Naive B cell (primary cell): ENCODE data around the gene UFM1. TPM values are rescaled to one million over a fixed set of nuclear protein-coding genes. Genes with fewer than 3 reads are reported as not detected.

Source experiments
- ATAC-seq, 2 donors: fragments of 150-1000 bp; cut with Tn5 transposase; 2 replicates each; pipeline ENCODE4 v1.10.0; 2021; ENCODE audit warnings: low read depth in 2 of 2, mild to moderate bottlenecking in 2 of 2, moderate library complexity in 2 of 2
- DNase-seq: peaks from one replicate; pipeline ENCODE4 v3.0.0; 2022
- H3K27ac Mint-ChIP-seq, 6 donors: one replicate each; pipeline ENCODE4 v1.8.0; 2020 to 2022; ENCODE audit warnings: mild to moderate bottlenecking in 6 of 6, mixed read lengths in 6 of 6, moderate library complexity in 5 of 6, inconsistent platforms in 2 of 6
- H3K27me3 Mint-ChIP-seq, 3 donors: one replicate each; pipeline ENCODE4 v1.8.0; 2021 to 2022; ENCODE audit warnings: mixed read lengths in 3 of 3, mild to moderate bottlenecking in 1 of 3
- H3K36me3 Mint-ChIP-seq, 2 donors: one replicate each; pipeline ENCODE4 v1.8.0; 2020 to 2022; ENCODE audit warnings: mixed read lengths in 2 of 2, inconsistent platforms in 1 of 2, mild to moderate bottlenecking in 1 of 2
- H3K4me1 Mint-ChIP-seq, 3 donors: one replicate each; pipeline ENCODE4 v1.8.0; 2020 to 2022; ENCODE audit warnings: mixed read lengths in 3 of 3, inconsistent platforms in 1 of 3, mild to moderate bottlenecking in 1 of 3, moderate library complexity in 1 of 3
- H3K4me3 Mint-ChIP-seq, 8 donors: one replicate each; pipeline ENCODE4 v1.8.0; 2020 to 2022; ENCODE audit warnings: mild to moderate bottlenecking in 8 of 8, mixed read lengths in 8 of 8, moderate library complexity in 8 of 8, inconsistent platforms in 2 of 8
- H3K9me3 Mint-ChIP-seq, 7 donors: one replicate each; pipeline ENCODE4 v1.8.0; 2020 to 2022; ENCODE audit warnings: mixed read lengths in 7 of 7, mild to moderate bottlenecking in 5 of 7, inconsistent platforms in 2 of 7, moderate library complexity in 1 of 7
- polyA plus RNA-seq, 6 donors: library from polyadenylated mRNA; unstranded; fragments of 300-500 nt; fragmentation: Illumina TruSeq; gene quantifications; one replicate each; pipeline ENCODE4 v1.2.3, GENCODE V29; 2021; ENCODE audit warnings: low read depth in 6 of 6

Gene UFM1
- polyA plus RNA-seq, 6 donors from 2014 or later: 65.2 to 85.5 (median 72.8) TPM

GRCh38 chr13:38376546-38376945, 26.9 kb downstream of the UFM1 start:
- no peak for ATAC-seq
- Mint-ChIP-seq H3K36me3 (peaks cover 0 to 13% of the 10 kb centered on the region in 2 donors), H3K27me3 (peaks cover 23 to 47% (median 33%) of the 10 kb centered on the region in 3 donors), H3K9me3 (peaks cover 0 to 16% (median 2%) of the 10 kb centered on the region in 7 donors), H3K4me1 (no peaks in the 10 kb centered on the region), H3K27ac (no peak overlapping the region), H3K4me3 (no peak overlapping the region)
- no peak for DNase-seq

GRCh38 chr13:38381890-38382289, 32.2 kb downstream of the UFM1 start:
- Mint-ChIP-seq H3K9me3 (peaks cover 0 to 4% (median 0%) of the 10 kb centered on the region in 7 donors), H3K4me1 (no peaks in the 10 kb centered on the region), H3K27ac (no peak overlapping the region), H3K4me3 (no peak overlapping the region), H3K36me3 (no peaks in the 10 kb centered on the region), H3K27me3 (peaks cover 8 to 12% (median 9%) of the 10 kb centered on the region in 3 donors)
- no peak for DNase-seq
- ATAC-seq: no peak

- Mint-ChIP-seq H3K27ac (no peak overlapping the region), H3K27me3 (peaks cover 8 to 11% (median 9%) of the 10 kb centered on the region in 3 donors), H3K4me1 (no peaks in the 10 kb centered on the region), H3K4me3 (no peak overlapping the region), H3K9me3 (peaks cover 0 to 4% (median 0%) of the 10 kb centered on the region in 7 donors), H3K36me3 (no peaks in the 10 kb centered on the region)
- ATAC-seq (no peak), DNase-seq (no peak)
Observed at GRCh38 chr13:38382946-38383345, 33.3 kb downstream of the UFM1 start.

DNA sequence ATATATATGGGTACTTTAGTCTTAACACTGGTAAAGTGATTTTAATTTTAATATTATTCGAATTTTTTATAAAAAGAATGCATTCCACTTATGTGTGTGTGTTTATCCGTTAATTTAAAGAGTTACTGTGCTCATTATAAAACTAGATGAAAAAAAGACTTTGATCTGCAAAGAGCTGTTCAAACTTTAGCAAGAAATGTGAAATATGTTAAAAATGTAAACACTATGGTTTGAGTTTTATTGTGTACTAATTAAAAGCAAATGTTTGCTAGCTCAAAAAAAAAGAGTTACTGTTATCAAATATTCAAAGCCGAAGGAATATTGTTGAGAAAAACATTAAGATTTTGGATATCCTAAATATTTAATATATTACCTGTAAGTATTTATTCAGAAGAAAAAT, 34.5 kb downstream of the UFM1 start:
- peaks cover 8 to 11% (median 9%) of the 10 kb centered on the region in 3 donors for H3K27me3 Mint-ChIP-seq
- peaks cover 0 to 4% (median 0%) of the 10 kb centered on the region in 7 donors for H3K9me3 Mint-ChIP-seq
- ATAC-seq: no peak
- no peak overlapping the region for H3K4me3 Mint-ChIP-seq
- H3K27ac Mint-ChIP-seq: no peak overlapping the region
- no peaks in the 10 kb centered on the region for H3K36me3 Mint-ChIP-seq
- H3K4me1 Mint-ChIP-seq: no peaks in the 10 kb centered on the region
- DNase-seq: no peak

DNA sequence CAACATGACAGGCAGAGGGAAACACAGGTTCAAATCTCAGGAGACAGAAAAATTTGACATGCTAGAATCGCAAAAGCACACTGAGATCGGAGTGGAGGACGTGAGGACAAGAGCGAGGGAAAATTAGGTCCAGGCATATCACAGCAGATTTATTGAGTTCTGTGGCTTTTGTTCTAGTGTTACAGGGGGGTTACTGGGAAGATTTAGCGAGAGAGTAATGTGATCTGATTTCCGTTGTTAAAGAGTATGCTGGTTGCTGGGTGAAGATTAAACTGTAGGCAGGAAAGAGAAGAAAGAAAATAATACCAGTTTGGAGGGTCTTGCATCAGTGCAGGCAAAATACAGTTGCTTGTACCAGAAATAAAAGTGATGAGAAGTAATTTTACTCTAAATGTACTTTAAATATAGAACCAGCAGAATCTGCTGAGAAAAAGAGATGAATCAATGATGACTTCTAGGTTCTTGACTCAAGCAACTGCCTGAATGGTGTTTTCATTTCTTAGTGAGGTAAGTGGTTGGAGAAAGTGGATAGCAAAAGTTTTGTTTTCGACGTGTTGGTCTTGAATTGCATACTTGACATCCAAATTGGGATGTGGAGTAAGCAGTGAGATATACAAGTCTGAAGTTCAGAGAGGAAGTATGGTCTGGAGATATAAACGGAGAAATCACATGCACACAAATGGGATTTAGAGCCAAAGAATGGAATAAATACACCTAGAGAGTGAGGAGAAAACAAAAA, 35.7 kb downstream of the UFM1 start:
- no peak for ATAC-seq
- Mint-ChIP-seq H3K9me3 (peaks cover 0 to 4% (median 1%) of the 10 kb centered on the region in 7 donors), H3K36me3 (no peaks in the 10 kb centered on the region), H3K27ac (no peak overlapping the region), H3K4me3 (no peak overlapping the region), H3K4me1 (no peaks in the 10 kb centered on the region), H3K27me3 (peaks cover 4 to 8% (median 6%) of the 10 kb centered on the region in 3 donors)
- no peak for DNase-seq

DNA sequence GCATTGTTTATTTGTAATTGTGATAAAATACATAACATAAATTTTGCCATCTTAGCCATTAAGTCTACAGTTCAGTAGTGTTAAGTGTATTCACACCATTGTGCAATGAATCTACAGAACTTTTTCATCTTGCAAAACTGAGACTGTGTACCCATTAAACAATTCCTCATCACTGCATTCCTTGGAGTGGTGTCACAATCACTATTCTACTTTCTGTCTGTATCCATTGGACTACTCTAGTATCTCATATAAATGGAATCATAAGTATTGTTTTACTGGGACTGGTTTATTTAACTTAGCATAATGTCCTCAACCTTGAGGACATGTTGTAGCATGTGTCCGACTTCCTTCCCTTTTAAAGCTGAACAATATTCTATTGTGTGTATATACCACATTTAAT, 36.8 kb downstream of the UFM1 start:
- Mint-ChIP-seq H3K27me3 (peaks cover 0 to under 1% (median 0%) of the 10 kb centered on the region in 3 donors), H3K27ac (no peak overlapping the region), H3K4me1 (no peaks in the 10 kb centered on the region), H3K9me3 (peaks cover 0 to 15% (median 8%) of the 10 kb centered on the region in 7 donors), H3K36me3 (peaks cover 0 to 8% of the 10 kb centered on the region in 2 donors), H3K4me3 (no peak overlapping the region)
- ATAC-seq (no peak), DNase-seq (no peak)

DNA sequence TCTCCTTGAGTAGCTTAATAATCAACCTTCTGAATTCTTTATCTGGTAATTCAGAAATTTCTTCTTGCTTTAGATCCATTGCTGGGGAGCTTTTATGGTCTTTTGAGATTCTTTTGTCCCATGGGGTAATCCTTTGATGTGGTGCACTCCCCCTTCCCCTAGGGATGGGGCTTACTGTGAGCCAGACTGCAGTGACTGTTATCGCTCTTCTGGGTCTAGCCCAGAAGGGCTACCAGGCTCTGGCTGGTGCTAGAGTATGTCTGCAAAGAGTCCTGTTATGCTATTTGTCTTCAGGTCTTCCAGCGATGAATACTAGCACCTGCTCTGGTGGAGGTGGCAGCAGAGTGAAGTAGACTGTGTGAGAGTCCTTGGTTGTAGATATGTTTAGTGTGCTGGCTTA, 41.7 kb downstream of the UFM1 start:
- Mint-ChIP-seq H3K4me1 (no peaks in the 10 kb centered on the region), H3K36me3 (peaks cover 0 to 8% of the 10 kb centered on the region in 2 donors), H3K9me3 (peaks cover 0 to 18% (median 8%) of the 10 kb centered on the region in 7 donors), H3K27ac (no peak overlapping the region), H3K27me3 (peaks cover 4 to 9% (median 8%) of the 10 kb centered on the region in 3 donors), H3K4me3 (no peak overlapping the region)
- ATAC-seq: no peak
- DNase-seq: no peak

- H3K27me3 Mint-ChIP-seq: peaks cover 4 to 9% (median 8%) of the 10 kb centered on the region in 3 donors
- peaks cover 0 to 18% (median 8%) of the 10 kb centered on the region in 7 donors for H3K9me3 Mint-ChIP-seq
- H3K4me3 Mint-ChIP-seq: no peak overlapping the region
- H3K36me3 Mint-ChIP-seq: peaks cover 0 to 8% of the 10 kb centered on the region in 2 donors
- H3K27ac Mint-ChIP-seq: no peak overlapping the region
- peaks cover 0 to 3% (median 0%) of the 10 kb centered on the region in 3 donors for H3K4me1 Mint-ChIP-seq
- ATAC-seq (no peak), DNase-seq (no peak)
Observed at GRCh38 chr13:38394777-38395496, 45.3 kb downstream of the UFM1 start.

GRCh38 chr13:38395497-38395788, 45.8 kb downstream of the UFM1 start:
- no peak overlapping the region for H3K4me3 Mint-ChIP-seq
- H3K9me3 Mint-ChIP-seq: peaks cover 0 to 13% (median 8%) of the 10 kb centered on the region in 7 donors
- no peak for ATAC-seq
- peaks cover 0 to 8% of the 10 kb centered on the region in 2 donors for H3K36me3 Mint-ChIP-seq
- peaks cover 4 to 9% (median 8%) of the 10 kb centered on the region in 3 donors for H3K27me3 Mint-ChIP-seq
- no peak overlapping the region for H3K27ac Mint-ChIP-seq
- DNase-seq: no peak
- H3K4me1 Mint-ChIP-seq: peaks cover 0 to 3% (median 0%) of the 10 kb centered on the region in 3 donors

DNA sequence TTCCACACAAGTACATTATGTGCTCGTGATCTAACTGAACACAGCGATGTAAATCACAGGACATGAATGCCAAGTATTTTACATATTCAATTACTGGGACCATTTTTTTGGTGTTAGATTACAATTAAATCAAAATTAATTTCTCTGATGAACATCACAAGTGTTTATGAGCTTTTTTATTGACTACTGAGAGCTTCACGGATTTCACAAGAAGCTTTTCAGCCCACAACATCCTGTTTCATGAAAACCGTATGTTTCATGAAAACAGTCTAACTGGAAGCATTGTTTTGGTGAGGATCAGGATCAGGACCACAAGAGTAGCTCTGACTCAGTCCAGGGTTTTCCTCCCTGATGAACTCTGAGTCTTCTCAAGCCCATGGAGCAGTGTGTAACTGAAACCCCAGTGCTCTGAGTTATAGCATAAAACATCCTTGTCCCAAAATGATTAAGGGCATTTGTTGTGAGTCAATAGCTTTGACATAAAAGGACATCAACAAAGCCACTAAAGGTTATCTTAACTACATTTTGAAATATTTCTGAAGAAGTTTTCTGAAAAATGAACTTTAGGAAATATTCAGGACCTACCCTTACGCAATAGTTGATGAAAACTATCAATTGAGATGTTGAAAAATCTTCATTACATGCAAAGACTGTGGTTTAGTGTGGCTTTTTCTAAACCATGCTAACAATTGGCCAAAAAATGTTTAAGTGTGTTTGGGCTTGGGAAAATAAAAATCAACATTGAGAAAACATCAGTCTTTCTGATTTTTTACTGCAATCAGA, 49.3 kb downstream of the UFM1 start:
- DNase-seq (no peak), ATAC-seq (no peak)
- H3K9me3 Mint-ChIP-seq: peaks cover 0 to 3% (median 0%) of the 10 kb centered on the region in 7 donors
- H3K4me3 Mint-ChIP-seq: peak overlapping the region in 1 of 8 donors; percentile 30
- peaks cover 0 to 3% (median 0%) of the 10 kb centered on the region in 3 donors for H3K4me1 Mint-ChIP-seq
- peaks cover 0 to 11% (median 5%) of the 10 kb centered on the region in 3 donors for H3K27me3 Mint-ChIP-seq
- H3K27ac Mint-ChIP-seq: no peak overlapping the region
- H3K36me3 Mint-ChIP-seq: no peaks in the 10 kb centered on the region

DNA sequence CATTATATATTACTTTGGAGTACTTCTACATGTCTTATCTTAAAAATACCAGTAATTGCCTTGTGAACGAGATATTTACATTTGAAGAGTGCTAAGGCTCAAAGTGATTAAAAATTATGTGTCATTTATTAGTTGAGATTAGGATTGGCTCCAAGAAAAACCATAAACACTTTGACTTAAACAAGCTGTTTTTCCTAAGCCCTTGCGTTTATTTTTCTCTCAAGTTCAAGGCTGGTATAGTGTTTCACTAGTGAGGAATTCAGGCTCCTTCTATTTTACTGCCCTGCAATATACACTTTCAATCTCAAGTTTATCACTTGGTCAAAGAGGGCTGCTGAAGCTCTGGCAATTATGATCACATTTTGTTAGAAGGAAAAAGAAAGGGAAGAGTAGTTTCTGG, 49.9 kb downstream of the UFM1 start:
- H3K27me3 Mint-ChIP-seq: peaks cover 0 to 9% (median 5%) of the 10 kb centered on the region in 3 donors
- H3K4me1 Mint-ChIP-seq: peaks cover 0 to 3% (median 0%) of the 10 kb centered on the region in 3 donors
- H3K27ac Mint-ChIP-seq: no peak overlapping the region
- no peak for ATAC-seq
- H3K36me3 Mint-ChIP-seq: no peaks in the 10 kb centered on the region
- peaks cover 0 to 3% (median 0%) of the 10 kb centered on the region in 7 donors for H3K9me3 Mint-ChIP-seq
- no peak for DNase-seq
- H3K4me3 Mint-ChIP-seq: no peak overlapping the region

DNA sequence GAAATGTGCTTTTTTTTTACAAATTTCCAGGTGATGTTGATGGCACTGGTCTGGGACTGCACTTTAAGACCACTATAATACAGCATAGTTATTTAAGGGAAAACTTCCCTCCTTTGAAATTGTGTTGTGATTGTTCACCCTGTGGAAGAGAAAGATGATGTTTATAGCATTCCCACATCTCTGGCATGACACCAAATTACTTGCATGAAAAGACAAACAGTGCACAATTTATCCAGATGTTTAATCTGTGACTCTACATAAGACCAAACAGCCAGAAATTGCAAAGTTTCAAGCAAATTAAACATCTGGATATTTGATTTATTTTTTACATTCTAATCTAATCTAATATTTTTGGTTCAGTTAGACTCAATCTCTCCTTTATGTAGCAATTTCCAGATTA, 51.6 kb downstream of the UFM1 start:
- no peak for DNase-seq
- H3K4me3 Mint-ChIP-seq: no peak overlapping the region
- peaks cover 0 to 2% (median 0%) of the 10 kb centered on the region in 7 donors for H3K9me3 Mint-ChIP-seq
- no peak for ATAC-seq
- peaks cover 0 to 3% (median 0%) of the 10 kb centered on the region in 3 donors for H3K4me1 Mint-ChIP-seq
- no peak overlapping the region for H3K27ac Mint-ChIP-seq
- no peaks in the 10 kb centered on the region for H3K36me3 Mint-ChIP-seq
- H3K27me3 Mint-ChIP-seq: peaks cover 0 to 7% (median 5%) of the 10 kb centered on the region in 3 donors

DNA sequence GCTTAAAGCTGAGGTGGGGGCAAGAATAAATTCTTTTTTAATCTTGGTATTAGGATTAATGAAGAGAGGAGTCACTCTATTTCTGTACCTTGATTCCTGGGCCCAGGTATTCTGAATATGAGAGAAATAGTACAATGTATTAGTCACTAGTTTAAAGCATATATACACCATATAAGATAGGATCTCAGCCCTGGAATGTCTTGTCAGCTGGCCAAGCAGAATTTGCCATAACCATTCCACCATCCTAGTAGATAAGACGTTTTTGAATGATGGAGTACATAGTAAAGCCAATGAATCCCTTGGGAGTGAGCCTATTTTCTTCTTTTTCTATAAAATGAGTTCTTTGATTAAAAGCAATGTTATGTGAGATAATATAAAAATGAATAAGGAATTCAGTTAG, 55.6 kb downstream of the UFM1 start:
- peaks cover 0 to 7% (median 5%) of the 10 kb centered on the region in 3 donors for H3K27me3 Mint-ChIP-seq
- H3K4me3 Mint-ChIP-seq: no peak overlapping the region
- H3K36me3 Mint-ChIP-seq: no peaks in the 10 kb centered on the region
- no peak for ATAC-seq
- peaks cover 0 to 2% (median 0%) of the 10 kb centered on the region in 7 donors for H3K9me3 Mint-ChIP-seq
- DNase-seq: no peak
- no peak overlapping the region for H3K27ac Mint-ChIP-seq
- no peaks in the 10 kb centered on the region for H3K4me1 Mint-ChIP-seq
